Suprapubic skin (tissue), 4 donors: ENCODE data around the gene SPIRE1. TPM values are rescaled to one million over a fixed set of nuclear protein-coding genes. Genes with fewer than 3 reads are reported as not detected.
"Not testable (repeated sequence)": the region's sequence is repeated elsewhere in the genome, so short reads cannot be mapped to it uniquely, and the experiment has no call there.

ENCODE experiments used
- DNase-seq, 2 donors: peaks; one replicate each; pipeline ENCODE4 v3.0.0-alpha.2; 2019; ENCODE audit warnings: low spot score in 2 of 2
- H3K27ac ChIP-seq: fragments of 200-600 bp; sonication (generic); one replicate; pipeline ENCODE4 v1.5.1; 2019
- H3K27me3 ChIP-seq: fragments of 200-600 bp; sonication (generic); one replicate; pipeline ENCODE4 v1.5.1; 2019
- H3K36me3 ChIP-seq: fragments of 200-600 bp; sonication (generic); one replicate; pipeline ENCODE4 v1.5.1; 2019
- H3K4me1 ChIP-seq: fragments of 200-600 bp; sonication (generic); one replicate; pipeline ENCODE4 v1.5.1; 2019
- H3K4me3 ChIP-seq: fragments of 200-600 bp; sonication (generic); one replicate; pipeline ENCODE4 v1.5.1; 2019; ENCODE audit warnings: mild to moderate bottlenecking
- H3K9me3 ChIP-seq: fragments of 200-600 bp; sonication (generic); one replicate; pipeline ENCODE4 v1.5.1; 2019
- EP300 ChIP-seq: sonication (generic); formaldehyde crosslinking; IDR thresholded peaks from one replicate; pipeline ENCODE4 v1.6.1; 2017; ENCODE audit warnings: antibody characterized with exemption
- POLR2A ChIP-seq, 2 donors: fragments of 450-650 bp; IDR thresholded peaks; one replicate each; pipeline ENCODE4 v1.6.1; 2017; ENCODE audit warnings: antibody characterized with exemption in 2 of 2, mild to moderate bottlenecking in 2 of 2, moderate library complexity in 2 of 2
- POLR2AphosphoS5 ChIP-seq, 3 donors: sonication (generic); formaldehyde crosslinking; IDR thresholded peaks; one replicate each; pipeline ENCODE4 v1.6.1; 2017; ENCODE audit warnings: antibody characterized with exemption in 3 of 3
- WGBS: methylation state at CpG from one replicate; pipeline ENCODE4 v1.1.5; 2018; 5-methylcytosine and 5-hydroxymethylcytosine counted together
- total RNA-seq, 4 donors: library from RNA; depleted of rRNA; stranded (reverse); fragments of >200 nt; gene quantifications; one replicate each; pipeline ENCODE4 v1.1.0, GENCODE V29; 2016
- TF ChIP-seq, protein P1 (sequence below), 2 donors: fragments of 200-600 bp in 1 of 2; fragments of 450-650 bp in 1 of 2; sonication (generic) in 1 of 2; IDR thresholded peaks; one replicate each; pipeline ENCODE4 v1.5.1; 2016 to 2019; ENCODE audit warnings: antibody characterized with exemption in 2 of 2, mild to moderate bottlenecking in 1 of 2, moderate library complexity in 1 of 2

SPIRE1 gene
- total RNA-seq, 4 donors from 2014 or later: 21.7 to 42.8 (median 25.2) TPM

DNA sequence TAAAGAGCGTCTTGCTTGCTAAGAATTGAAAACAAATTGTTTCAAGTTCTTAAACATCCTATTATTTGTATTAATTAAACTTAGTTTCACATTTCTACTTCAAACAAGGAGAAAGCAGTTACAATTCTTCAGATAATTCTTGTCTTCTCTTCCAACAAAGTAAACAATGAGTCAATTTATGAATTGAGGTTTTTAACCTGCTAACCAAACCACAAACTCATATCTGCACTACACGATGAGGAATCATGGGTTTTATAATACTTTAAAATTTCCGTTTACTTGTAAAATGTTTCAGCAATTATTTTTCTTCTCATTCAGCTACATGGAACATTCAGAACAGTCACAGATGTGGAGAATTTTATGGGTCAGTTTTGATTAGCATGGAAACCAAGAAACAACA lies 114.2 kb downstream of the SPIRE1 start:
- H3K27ac ChIP-seq: no peak overlapping the region
- no peaks in the 10 kb centered on the region for H3K4me1 ChIP-seq
- DNase-seq: no peak
- 73% methylated on average over 3 of the region's 3 CpGs for WGBS
- H3K36me3 ChIP-seq: peaks cover 3% of the 10 kb centered on the region
- no peak for TF ChIP-seq POLR2A (IDR thresholded peaks at IDR 0.05)
- H3K27me3 ChIP-seq: no peaks in the 10 kb centered on the region
- no peak overlapping the region for H3K4me3 ChIP-seq
- H3K9me3 ChIP-seq: no peaks in the 10 kb centered on the region

DNA sequence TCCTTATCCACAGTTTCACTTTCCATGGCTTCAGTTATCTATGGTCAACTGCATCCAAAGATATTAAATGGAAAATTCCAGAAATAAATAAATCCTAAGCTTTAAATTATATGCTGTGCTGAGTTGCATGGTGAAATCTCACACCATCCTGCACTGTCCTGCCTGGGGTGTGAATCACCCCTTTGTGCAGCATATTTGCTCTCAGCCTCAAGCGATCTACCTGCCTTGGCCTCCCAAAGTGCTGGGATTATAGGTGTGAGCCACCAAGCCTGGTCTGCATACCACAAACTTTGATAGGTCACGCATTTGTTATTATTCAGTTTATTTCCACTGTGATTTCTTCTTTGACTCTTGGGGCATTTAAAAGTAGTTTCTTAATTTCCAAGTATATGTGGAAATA lies 117.2 kb downstream of the SPIRE1 start:
- no peaks in the 10 kb centered on the region for H3K4me1 ChIP-seq
- no peaks in the 10 kb centered on the region for H3K36me3 ChIP-seq
- no peak for DNase-seq
- WGBS: 92% methylated on average over 2 of the region's 2 CpGs
- H3K9me3 ChIP-seq: no peaks in the 10 kb centered on the region
- no peak overlapping the region for H3K4me3 ChIP-seq
- TF ChIP-seq EP300: no peak
- TF ChIP-seq, protein P1, sequence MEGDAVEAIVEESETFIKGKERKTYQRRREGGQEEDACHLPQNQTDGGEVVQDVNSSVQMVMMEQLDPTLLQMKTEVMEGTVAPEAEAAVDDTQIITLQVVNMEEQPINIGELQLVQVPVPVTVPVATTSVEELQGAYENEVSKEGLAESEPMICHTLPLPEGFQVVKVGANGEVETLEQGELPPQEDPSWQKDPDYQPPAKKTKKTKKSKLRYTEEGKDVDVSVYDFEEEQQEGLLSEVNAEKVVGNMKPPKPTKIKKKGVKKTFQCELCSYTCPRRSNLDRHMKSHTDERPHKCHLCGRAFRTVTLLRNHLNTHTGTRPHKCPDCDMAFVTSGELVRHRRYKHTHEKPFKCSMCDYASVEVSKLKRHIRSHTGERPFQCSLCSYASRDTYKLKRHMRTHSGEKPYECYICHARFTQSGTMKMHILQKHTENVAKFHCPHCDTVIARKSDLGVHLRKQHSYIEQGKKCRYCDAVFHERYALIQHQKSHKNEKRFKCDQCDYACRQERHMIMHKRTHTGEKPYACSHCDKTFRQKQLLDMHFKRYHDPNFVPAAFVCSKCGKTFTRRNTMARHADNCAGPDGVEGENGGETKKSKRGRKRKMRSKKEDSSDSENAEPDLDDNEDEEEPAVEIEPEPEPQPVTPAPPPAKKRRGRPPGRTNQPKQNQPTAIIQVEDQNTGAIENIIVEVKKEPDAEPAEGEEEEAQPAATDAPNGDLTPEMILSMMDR (IDR thresholded peaks at IDR 0.05): no peak
- no peak for TF ChIP-seq POLR2AphosphoS5 (IDR thresholded peaks at IDR 0.05)
- no peak for TF ChIP-seq POLR2A (IDR thresholded peaks at IDR 0.05)
- H3K27me3 ChIP-seq: no peaks in the 10 kb centered on the region
- H3K27ac ChIP-seq: no peak overlapping the region

DNA sequence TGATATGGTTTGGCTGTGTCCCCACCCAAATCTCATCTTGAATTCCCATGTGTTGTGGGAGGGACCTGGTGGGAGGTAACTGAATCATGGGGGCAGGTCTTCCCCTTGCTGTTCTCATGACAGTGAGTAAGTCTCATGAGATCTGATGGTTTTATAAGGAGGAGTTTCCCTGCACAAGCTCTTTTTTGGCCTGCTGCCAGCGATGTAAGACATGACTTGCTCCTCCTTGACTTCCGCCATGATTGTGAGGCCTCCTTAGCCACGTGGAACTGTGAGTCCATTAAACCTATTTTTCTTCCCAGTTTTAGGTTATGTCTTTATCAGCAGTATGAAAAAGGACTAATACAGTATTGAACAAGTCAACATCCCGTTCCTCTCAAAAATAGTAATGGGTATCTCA lies 118.7 kb downstream of the SPIRE1 start:
- H3K27me3 ChIP-seq, H3K27ac ChIP-seq, DNase-seq, H3K9me3 ChIP-seq, H3K4me1 ChIP-seq, H3K4me3 ChIP-seq, H3K36me3 ChIP-seq: not testable (repeated sequence)
- whole genome bisulfite sequencing: 86% methylated on average over 4 of the region's 4 CpGs

DNA sequence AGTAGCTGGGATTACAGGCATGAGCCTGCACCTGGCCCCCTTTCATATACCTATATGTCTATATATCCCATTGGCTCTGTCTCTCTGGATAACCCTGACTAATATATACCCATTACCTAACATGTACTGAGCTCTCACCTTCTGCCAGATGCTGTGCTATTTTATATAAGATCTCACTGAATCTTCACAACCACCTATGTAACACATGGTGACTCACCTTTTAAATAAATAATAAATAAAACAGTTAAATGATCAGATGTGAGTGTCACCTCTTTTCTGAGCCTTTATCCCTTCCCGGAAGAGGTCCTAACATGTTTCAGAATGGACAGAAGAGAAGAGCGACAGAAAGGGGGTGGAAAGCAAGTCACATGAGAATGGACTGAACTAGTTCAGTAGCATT lies 123.1 kb downstream of the SPIRE1 start:
- no peaks in the 10 kb centered on the region for H3K4me1 ChIP-seq
- H3K36me3 ChIP-seq: no peaks in the 10 kb centered on the region
- no peak overlapping the region for H3K4me3 ChIP-seq
- DNase-seq: no peak
- TF ChIP-seq POLR2A (IDR thresholded peaks at IDR 0.05) (no peak), POLR2AphosphoS5 (IDR thresholded peaks at IDR 0.05) (no peak), EP300 (no peak)
- TF ChIP-seq, protein P1 (IDR thresholded peaks at IDR 0.05): no peak
- no peaks in the 10 kb centered on the region for H3K27me3 ChIP-seq
- 95% methylated on average over 2 of the region's 2 CpGs for WGBS
- no peak overlapping the region for H3K27ac ChIP-seq
- H3K9me3 ChIP-seq: no peaks in the 10 kb centered on the region

DNA sequence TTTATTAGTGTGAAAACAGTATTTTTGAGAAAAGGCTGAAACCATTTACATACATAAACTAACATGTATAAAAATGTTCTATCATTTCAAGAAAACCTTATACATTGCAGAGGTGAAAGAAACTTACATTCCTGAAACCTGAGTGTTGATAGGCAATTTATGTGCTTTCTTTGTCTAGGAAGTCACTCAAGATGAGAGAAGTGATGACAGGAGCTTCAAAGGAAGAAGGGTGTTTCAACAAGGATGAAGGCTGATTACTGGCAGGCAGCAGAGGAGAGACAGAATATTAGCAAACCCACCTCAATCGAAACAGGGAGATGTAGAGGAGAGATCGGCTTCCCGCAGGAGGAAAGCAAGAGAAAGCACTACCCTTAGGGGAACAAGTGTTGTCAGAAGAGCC lies 125.2 kb downstream of the SPIRE1 start:
- H3K27me3 ChIP-seq: no peaks in the 10 kb centered on the region
- no peaks in the 10 kb centered on the region for H3K9me3 ChIP-seq
- H3K27ac ChIP-seq: no peak overlapping the region
- H3K4me1 ChIP-seq: no peaks in the 10 kb centered on the region
- 77% methylated on average over 3 of the region's 3 CpGs for WGBS
- no peaks in the 10 kb centered on the region for H3K36me3 ChIP-seq
- H3K4me3 ChIP-seq: no peak overlapping the region
- TF ChIP-seq EP300 (no peak), POLR2A (IDR thresholded peaks at IDR 0.05) (no peak), POLR2AphosphoS5 (IDR thresholded peaks at IDR 0.05) (no peak)
- TF ChIP-seq, protein P1 (IDR thresholded peaks at IDR 0.05): no peak
- DNase-seq: no peak

DNA sequence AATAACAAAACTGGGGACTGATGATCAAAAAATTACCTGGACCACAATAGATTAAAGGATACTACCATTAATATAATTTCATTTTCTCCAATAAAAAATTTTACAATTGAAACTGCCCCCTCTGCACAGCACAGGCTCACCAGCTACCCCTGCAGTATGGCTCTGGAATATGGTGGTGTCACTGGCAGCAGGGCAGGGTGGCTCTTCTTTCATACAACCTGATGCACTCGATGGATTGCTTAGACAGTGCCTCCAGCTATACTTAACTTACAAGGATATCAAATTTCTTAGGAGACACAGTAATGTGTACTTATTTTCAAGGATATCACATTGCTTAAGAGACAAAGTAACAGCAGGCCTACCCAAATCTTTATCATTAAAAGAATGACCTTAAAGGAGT lies 126.2 kb downstream of the SPIRE1 start:
- Histone ChIP-seq H3K4me3 (no peak overlapping the region), H3K27ac (no peak overlapping the region), H3K4me1 (no peaks in the 10 kb centered on the region), H3K27me3 (no peaks in the 10 kb centered on the region), H3K36me3 (no peaks in the 10 kb centered on the region), H3K9me3 (no peaks in the 10 kb centered on the region)
- DNase-seq: no peak
- TF ChIP-seq, protein P1 (IDR thresholded peaks at IDR 0.05): no peak
- TF ChIP-seq POLR2A (IDR thresholded peaks at IDR 0.05) (no peak), EP300 (no peak), POLR2AphosphoS5 (IDR thresholded peaks at IDR 0.05) (no peak)
- 58% methylated on average over 1 of the region's 1 CpG for WGBS
